NCI-H748 treated with DMSO at 0.1 percent for 48 hours (cell line): ENCODE data around the gene SIGLEC15.
"Not testable (repeated sequence)": the region's sequence is repeated elsewhere in the genome, so short reads cannot be mapped to it uniquely, and the experiment has no call there.

ENCODE experiments used
- DNase-seq: peaks from one replicate; lab custom pipeline; 2025; lab: John Stamatoyannopoulos, UW

Gene SIGLEC15

DNA sequence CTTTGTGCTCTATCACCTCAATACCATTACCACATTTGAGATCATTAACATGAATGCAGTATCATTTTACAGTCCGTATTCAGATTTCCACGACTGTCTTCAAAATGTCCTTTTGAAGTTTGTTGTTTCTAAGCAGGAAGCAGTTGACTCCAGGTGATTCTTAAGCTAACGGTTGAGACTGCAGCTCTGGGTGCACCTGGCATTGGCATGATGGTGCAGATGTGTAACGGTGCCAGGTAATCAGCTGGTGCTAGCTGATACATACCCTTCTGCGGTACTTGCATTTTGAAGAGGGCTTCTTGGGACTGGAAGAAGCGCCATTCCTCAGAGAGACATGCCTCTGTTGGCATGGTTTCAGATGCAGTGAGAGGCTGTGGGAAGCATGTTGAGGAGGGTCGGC lies 19.5 kb downstream of the SIGLEC15 start:
- DNase-seq = no peak

- DNase-seq = no peak
These were observed 19.9 kb downstream of the SIGLEC15 start for GRCh38 chr18:45845410-45845809.

GRCh38 chr18:45847119-45847518 lies 21.6 kb downstream of the SIGLEC15 start:
- no peak for DNase-seq

- DNase-seq = not testable (repeated sequence)
These were observed 23.2 kb downstream of the SIGLEC15 start for GRCh38 chr18:45848643-45849042.

DNA sequence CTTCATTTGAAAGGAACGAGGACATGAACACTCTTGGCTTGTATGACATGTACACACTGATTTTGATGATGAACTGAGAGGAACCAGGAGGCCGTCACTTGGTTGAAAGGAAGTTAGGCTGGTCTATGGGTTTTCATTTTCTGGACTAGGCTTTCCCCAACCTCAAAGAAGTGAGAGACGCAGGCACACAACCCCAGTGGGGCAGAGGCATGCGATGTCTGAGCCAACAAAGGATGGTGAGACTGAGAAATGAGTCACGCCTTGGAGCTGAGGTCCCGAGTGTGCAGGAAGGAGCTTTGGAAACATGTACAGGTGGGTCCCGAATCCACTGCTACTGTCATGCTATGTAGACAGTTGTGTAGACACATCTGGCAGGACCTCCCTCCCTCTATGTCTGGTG lies 24.1 kb downstream of the SIGLEC15 start:
- DNase-seq = no peak

DNA sequence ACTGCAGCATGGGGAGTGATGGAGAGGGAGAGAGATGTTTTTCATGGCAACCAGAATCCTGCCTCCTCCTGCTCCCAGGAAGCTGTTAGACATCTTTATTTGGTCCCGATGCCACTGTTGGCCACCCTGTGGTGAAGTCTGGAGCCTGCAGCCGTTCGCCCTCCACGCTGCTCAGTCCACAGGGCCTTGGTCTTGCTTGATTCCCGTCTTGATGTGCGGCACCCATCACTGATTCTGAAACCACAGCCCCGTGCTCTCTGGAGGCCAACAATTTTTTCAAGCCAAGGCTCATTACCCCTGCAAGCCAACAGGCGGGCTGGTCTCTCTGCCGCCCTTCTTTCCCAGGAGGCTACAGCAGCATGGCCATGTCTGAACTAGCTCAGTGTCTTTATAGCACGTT lies 24.5 kb downstream of the SIGLEC15 start:
- no peak for DNase-seq

- no peak for DNase-seq
These were observed 25.9 kb downstream of the SIGLEC15 start for GRCh38 chr18:45851161-45851925.

GRCh38 chr18:45852631-45853030 lies 27.2 kb downstream of the SIGLEC15 start:
- DNase-seq = no peak

GRCh38 chr18:45854036-45854586 lies 28.6 kb downstream of the SIGLEC15 start:
- no peak for DNase-seq

DNA sequence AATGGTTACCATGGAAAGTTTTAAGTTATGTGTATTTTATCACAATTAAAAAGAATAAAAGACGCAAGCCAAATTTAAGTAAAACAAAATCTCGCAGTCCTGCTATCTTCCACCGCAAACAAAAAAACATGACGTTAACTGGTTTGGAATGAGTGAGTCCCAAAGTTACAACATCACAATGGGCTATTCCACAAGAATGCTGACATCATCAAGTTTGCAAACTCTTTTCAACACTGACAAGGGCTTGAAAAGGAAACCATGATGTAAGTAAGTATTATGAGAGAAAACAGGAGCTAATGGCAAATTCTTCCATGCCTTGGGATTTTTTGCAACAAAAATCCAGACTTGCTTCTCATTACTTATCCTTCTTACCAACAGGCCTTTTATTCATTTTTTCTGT lies 31.1 kb downstream of the SIGLEC15 start:
- no peak for DNase-seq

GRCh38 chr18:45859334-45859733 lies 33.9 kb downstream of the SIGLEC15 start:
- no peak for DNase-seq

DNA sequence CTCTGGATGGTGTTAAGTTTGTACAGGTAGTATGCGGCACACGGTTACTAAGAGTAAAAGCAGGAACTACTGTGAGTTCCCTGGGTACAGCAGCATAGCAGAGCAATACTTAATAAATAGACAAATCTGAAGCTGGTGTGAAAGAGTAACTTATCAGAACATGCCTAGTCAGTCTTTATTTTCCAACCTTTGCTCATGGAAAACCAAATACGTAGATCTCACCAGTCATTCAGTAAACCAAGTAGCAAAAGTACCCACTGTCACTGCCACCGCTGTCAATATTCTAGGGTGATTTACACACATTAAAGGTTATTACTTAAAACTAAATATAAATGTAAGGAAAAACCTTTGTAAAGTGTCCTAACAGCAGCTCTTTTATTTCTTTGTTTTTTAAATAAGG lies 35.0 kb downstream of the SIGLEC15 start:
- no peak for DNase-seq

- DNase-seq = no peak
These were observed 35.5 kb downstream of the SIGLEC15 start for GRCh38 chr18:45860971-45861370.

- DNase-seq = no peak
These were observed 36.5 kb downstream of the SIGLEC15 start for GRCh38 chr18:45861926-45862325.

DNA sequence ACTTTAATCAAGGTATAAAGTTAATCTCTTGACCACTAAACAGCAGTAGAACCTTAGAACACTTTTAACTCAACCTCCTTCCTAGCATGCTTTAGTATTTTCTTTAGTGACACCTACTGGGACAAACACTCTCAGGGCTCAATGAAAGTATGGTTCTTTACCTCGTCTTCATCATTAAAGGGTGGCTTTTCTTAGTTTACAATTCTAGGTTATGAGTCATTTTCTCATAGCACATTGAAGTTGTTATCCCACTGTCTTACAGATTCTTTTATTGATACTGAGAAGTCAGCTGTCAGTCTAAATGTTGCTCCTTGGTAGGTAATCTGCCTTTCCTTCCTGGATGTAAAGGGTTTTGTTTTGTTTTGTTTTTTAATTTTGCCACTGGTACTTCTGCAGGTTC lies 38.0 kb downstream of the SIGLEC15 start:
- DNase-seq = no peak

DNA sequence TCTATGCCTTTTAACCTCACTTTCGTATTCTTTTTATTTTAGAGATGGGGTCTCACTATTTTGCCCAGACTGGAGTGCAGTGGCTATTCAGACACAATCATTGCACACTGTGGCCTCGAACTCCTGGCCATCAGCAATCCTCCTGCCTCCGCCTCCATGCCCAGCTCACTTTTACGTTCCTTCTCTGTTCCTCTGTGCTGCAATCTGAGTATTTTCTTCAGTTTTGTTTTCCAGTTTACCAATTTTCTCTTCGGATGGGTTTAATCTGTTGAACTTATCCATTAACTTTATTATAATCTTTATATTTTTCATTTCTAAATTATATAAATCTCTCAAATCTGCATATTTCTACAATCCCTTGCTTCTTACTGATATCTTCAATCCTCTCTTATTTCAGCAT lies 38.6 kb downstream of the SIGLEC15 start:
- DNase-seq = no peak

GRCh38 chr18:45865466-45865865 lies 40.0 kb downstream of the SIGLEC15 start:
- no peak for DNase-seq

DNA sequence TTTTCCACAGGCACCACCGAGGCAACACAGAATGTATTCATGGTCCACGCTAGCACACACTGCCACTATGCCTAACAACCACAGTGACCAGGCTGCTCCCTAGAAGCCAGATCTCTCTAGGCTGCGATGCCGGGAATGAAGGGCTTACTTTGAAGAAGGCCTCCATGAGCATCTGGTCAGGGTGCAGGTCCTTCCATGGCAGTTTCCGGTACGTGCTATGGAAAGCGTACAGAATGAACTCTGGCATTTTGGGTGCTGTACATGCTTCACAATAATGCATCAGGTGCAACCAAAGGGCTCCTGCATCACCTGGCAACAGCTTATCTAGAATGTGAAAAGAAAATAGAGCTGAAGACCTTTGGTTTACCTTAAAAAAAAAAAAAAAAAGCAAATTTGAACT lies 44.9 kb downstream of the SIGLEC15 start:
- no peak for DNase-seq

GRCh38 chr18:45871431-45872084 lies 46.1 kb downstream of the SIGLEC15 start:
- DNase-seq = no peak

DNA sequence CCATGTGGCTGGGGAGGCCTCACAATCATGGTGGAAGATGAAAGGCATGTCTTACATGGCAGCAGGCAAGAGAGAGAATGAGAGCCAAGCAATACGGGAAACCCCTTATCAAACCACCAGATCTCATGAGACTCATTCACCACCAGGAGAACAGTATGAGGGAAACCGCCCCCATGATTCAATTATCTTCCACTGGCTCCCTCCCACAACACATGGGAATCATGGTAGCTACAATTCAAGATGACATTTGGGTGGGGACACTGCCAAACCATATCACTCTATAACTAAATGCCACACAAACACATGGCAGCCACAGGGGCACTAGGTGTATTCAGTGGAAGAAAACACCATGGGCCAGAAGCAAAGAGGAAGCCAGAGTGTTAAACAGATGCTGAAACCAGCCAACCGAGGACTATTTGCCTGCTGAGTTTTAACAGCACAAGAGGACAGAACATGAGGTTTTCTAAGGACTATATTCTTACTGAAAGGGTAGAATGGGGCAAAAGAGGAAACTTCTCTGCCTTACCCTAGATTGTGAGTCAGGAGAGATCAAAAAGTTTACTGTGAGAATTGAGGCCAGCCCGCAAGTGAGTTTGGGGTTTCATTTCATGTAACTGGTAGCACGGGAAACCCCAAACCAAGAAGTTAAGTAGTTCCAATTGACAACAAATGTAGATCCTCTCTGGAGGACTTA lies 49.2 kb downstream of the SIGLEC15 start:
- DNase-seq = no peak

GRCh38 chr18:45876161-45876560 lies 50.7 kb downstream of the SIGLEC15 start:
- DNase-seq = no peak

DNA sequence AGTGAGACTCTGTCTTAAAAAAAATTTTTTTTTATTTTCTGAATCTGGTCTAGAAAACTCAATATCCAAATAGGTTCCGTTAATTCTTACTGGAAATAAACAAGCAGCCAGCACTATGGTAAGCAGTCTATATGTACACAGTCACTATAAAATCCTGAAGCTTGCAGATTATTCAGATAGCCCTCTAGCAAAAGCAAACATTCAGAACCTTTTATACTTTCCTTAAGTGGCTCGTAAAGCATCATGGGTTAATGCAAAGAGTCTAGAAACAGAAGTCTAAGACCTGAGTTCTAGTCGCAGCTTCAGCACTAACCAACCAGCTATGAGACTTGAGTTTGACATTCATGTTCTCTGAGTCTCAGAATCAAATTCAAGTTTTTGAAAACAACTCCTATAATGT lies 51.9 kb downstream of the SIGLEC15 start:
- DNase-seq = no peak
